GM18907 (cell line): Measurements from ENCODE around the gene TMEM176B.
"Not testable (repeated sequence)": the region's sequence is repeated elsewhere in the genome, so short reads cannot be mapped to it uniquely, and the experiment has no call there.

Experiments used
- ATAC-seq: cut with Tn5 transposase; IDR thresholded peaks from one replicate; pipeline ENCODE4 v1.9.1; 2021; ENCODE audit warnings: mild to moderate bottlenecking, moderate library complexity; ENCODE audit not compliant: unreplicated experiment

Gene TMEM176B

GRCh38 chr7:150791746-150792452 lies 8.3 kb downstream of the TMEM176B start:
- no peak for ATAC-seq

GRCh38 chr7:150791304-150791703 lies 8.9 kb downstream of the TMEM176B start:
- no peak for ATAC-seq

- no peak for ATAC-seq
Observed at GRCh38 chr7:150790416-150791075, 9.6 kb downstream of the TMEM176B start.

GRCh38 chr7:150788474-150789269 lies 11.5 kb downstream of the TMEM176B start:
- ATAC-seq, result no peak

GRCh38 chr7:150787321-150788281 lies 12.6 kb downstream of the TMEM176B start:
- peak; percentile 52 for ATAC-seq

- no peak for ATAC-seq
Observed at GRCh38 chr7:150784954-150785353, 15.2 kb downstream of the TMEM176B start.

- no peak for ATAC-seq
Observed at GRCh38 chr7:150784120-150784736, 15.9 kb downstream of the TMEM176B start.

GRCh38 chr7:150781961-150782360 lies 18.2 kb downstream of the TMEM176B start:
- ATAC-seq, result no peak

GRCh38 chr7:150781103-150781502 lies 19.1 kb downstream of the TMEM176B start:
- ATAC-seq, result no peak

GRCh38 chr7:150780292-150780691 lies 19.9 kb downstream of the TMEM176B start:
- ATAC-seq, result no peak

GRCh38 chr7:150778738-150779301 lies 21.3 kb downstream of the TMEM176B start:
- no peak for ATAC-seq

- no peak for ATAC-seq
Observed at GRCh38 chr7:150778014-150778737, 22.0 kb downstream of the TMEM176B start.

GRCh38 chr7:150774131-150774530 lies 26.0 kb downstream of the TMEM176B start:
- ATAC-seq, result not testable (repeated sequence)

GRCh38 chr7:150769768-150770167 lies 30.4 kb downstream of the TMEM176B start:
- no peak for ATAC-seq

- ATAC-seq, result no peak
Observed at GRCh38 chr7:150766334-150766709, 33.8 kb downstream of the TMEM176B start.

- no peak for ATAC-seq
Observed at GRCh38 chr7:150759479-150759878, 40.7 kb downstream of the TMEM176B start.

- no peak for ATAC-seq
Observed at GRCh38 chr7:150756858-150757257, 43.3 kb downstream of the TMEM176B start.

- ATAC-seq, result no peak
Observed at GRCh38 chr7:150756166-150756565, 44.0 kb downstream of the TMEM176B start.

- ATAC-seq, result no peak
Observed at GRCh38 chr7:150755473-150756099, 44.6 kb downstream of the TMEM176B start.
